ENCODE measurements around the gene SIAH3.

SIAH3 gene

GRCh38 chr13:45851171-45851921, at the start of gene SIAH3:
SIAH3 (minus strand) TSS chr13:45851753; CDS start chr13:45851629, 124 bp downstream.
- Histone ChIP-seq H3K27ac (no peak within 1 kb of the TSS), H3K4me3 (peak within 1 kb of the TSS; percentile 57)
- DNase-seq (ENCODE audit: low spot score): no peak
- TF ChIP-seq, protein P1, sequence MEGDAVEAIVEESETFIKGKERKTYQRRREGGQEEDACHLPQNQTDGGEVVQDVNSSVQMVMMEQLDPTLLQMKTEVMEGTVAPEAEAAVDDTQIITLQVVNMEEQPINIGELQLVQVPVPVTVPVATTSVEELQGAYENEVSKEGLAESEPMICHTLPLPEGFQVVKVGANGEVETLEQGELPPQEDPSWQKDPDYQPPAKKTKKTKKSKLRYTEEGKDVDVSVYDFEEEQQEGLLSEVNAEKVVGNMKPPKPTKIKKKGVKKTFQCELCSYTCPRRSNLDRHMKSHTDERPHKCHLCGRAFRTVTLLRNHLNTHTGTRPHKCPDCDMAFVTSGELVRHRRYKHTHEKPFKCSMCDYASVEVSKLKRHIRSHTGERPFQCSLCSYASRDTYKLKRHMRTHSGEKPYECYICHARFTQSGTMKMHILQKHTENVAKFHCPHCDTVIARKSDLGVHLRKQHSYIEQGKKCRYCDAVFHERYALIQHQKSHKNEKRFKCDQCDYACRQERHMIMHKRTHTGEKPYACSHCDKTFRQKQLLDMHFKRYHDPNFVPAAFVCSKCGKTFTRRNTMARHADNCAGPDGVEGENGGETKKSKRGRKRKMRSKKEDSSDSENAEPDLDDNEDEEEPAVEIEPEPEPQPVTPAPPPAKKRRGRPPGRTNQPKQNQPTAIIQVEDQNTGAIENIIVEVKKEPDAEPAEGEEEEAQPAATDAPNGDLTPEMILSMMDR (IDR thresholded peaks at IDR 0.05): no peak

- DNase-seq (ENCODE audit: low spot score): no peak
- Histone ChIP-seq H3K27ac (no peak overlapping the region), H3K4me3 (no peak overlapping the region)
- TF ChIP-seq, protein P1 (IDR thresholded peaks at IDR 0.05): no peak
These were observed 47.9 kb upstream of the SIAH3 start for GRCh38 chr13:45899406-45899805.

GRCh38 chr13:45897562-45897961, 46.0 kb upstream of the SIAH3 start:
- H3K4me3 ChIP-seq: no peak overlapping the region
- DNase-seq (ENCODE audit: low spot score): no peak
- H3K27ac ChIP-seq: no peak overlapping the region
- TF ChIP-seq, protein P1 (IDR thresholded peaks at IDR 0.05): no peak

- no peak for DNase-seq (ENCODE audit: low spot score)
- H3K27ac ChIP-seq: no peak overlapping the region
- no peak overlapping the region for H3K4me3 ChIP-seq
- TF ChIP-seq, protein P1 (IDR thresholded peaks at IDR 0.05): no peak
These were observed 44.7 kb upstream of the SIAH3 start for GRCh38 chr13:45896285-45896684.

GRCh38 chr13:45895881-45896280, 44.3 kb upstream of the SIAH3 start:
- H3K27ac ChIP-seq: no peak overlapping the region
- DNase-seq (ENCODE audit: low spot score): no peak
- H3K4me3 ChIP-seq: no peak overlapping the region
- TF ChIP-seq, protein P1 (IDR thresholded peaks at IDR 0.05): no peak

GRCh38 chr13:45892513-45892912, 41.0 kb upstream of the SIAH3 start:
- no peak overlapping the region for H3K4me3 ChIP-seq
- no peak for DNase-seq (ENCODE audit: low spot score)
- no peak overlapping the region for H3K27ac ChIP-seq
- TF ChIP-seq, protein P1 (IDR thresholded peaks at IDR 0.05): no peak

GRCh38 chr13:45889590-45890243, 38.2 kb upstream of the SIAH3 start:
- Histone ChIP-seq H3K27ac (no peak overlapping the region), H3K4me3 (no peak overlapping the region)
- no peak for DNase-seq (ENCODE audit: low spot score)
- TF ChIP-seq, protein P1 (IDR thresholded peaks at IDR 0.05): no peak

Measured in coronary artery (tissue), 2 donors.